Mesothelial cell of epicardium (in vitro differentiated cells): ENCODE measurements around the gene ANKRD44. TPM values are rescaled to one million over a fixed set of nuclear protein-coding genes. Genes with fewer than 3 reads are reported as not detected.

Experiments used
- DNase-seq, 2 experiments: peaks; one replicate each; pipeline ENCODE4 v3.0.0; 2021; ENCODE audit warnings: low spot score in 2 of 2; ENCODE audit not compliant: unreplicated experiment in 2 of 2
- H3K27ac Mint-ChIP-seq: 2 replicates; pipeline ENCODE4 v1.8.0; 2021; ENCODE audit warnings: mixed read lengths
- H3K27me3 Mint-ChIP-seq: 2 replicates; pipeline ENCODE4 v1.8.0; 2021; ENCODE audit warnings: low read depth, mixed read lengths
- H3K36me3 Mint-ChIP-seq: 2 replicates; pipeline ENCODE4 v1.8.0; 2021; ENCODE audit warnings: mixed read lengths
- H3K4me1 Mint-ChIP-seq: 2 replicates; pipeline ENCODE4 v1.8.0; 2021; ENCODE audit warnings: mixed read lengths
- H3K4me3 Mint-ChIP-seq: 2 replicates; pipeline ENCODE4 v1.8.0; 2021; ENCODE audit warnings: mild to moderate bottlenecking, moderate library complexity, mixed read lengths
- H3K9me3 Mint-ChIP-seq: 2 replicates; pipeline ENCODE4 v1.8.0; 2021; ENCODE audit warnings: mixed read lengths
- CTCF ChIP-seq: fragments of 200-600 bp; sonication (generic); IDR thresholded peaks from one replicate; pipeline ENCODE4 v1.5.0; 2021; ENCODE audit warnings: antibody characterized with exemption; ENCODE audit not compliant: unreplicated experiment
- total RNA-seq: library from RNA; stranded (reverse); gene quantifications from 3 replicates; pipeline ENCODE4 v1.2.1, GENCODE V29; 2021

Gene ANKRD44
- total RNA-seq, 1 donor from 2014 or later = 10.4 TPM

- Mint-ChIP-seq H3K36me3 (peaks cover 1% of the 10 kb centered on the region), H3K27me3 (no peaks in the 10 kb centered on the region), H3K4me3 (no peak overlapping the region), H3K4me1 (peaks cover 4% of the 10 kb centered on the region), H3K9me3 (peaks cover 9% of the 10 kb centered on the region), H3K27ac (no peak overlapping the region)
- TF ChIP-seq CTCF = no peak
- no peak for DNase-seq
Measured at GRCh38 chr2:197128126-197128525, 182.5 kb downstream of the ANKRD44 start.

- no peaks in the 10 kb centered on the region for H3K27me3 Mint-ChIP-seq
- TF ChIP-seq CTCF = no peak
- H3K36me3 Mint-ChIP-seq = peaks cover 1% of the 10 kb centered on the region
- H3K4me3 Mint-ChIP-seq = no peak overlapping the region
- peaks cover 2% of the 10 kb centered on the region for H3K4me1 Mint-ChIP-seq
- no peak for DNase-seq
- H3K9me3 Mint-ChIP-seq = peaks cover 9% of the 10 kb centered on the region
- no peak overlapping the region for H3K27ac Mint-ChIP-seq
Measured at GRCh38 chr2:197126630-197127352, 183.8 kb downstream of the ANKRD44 start.

- Mint-ChIP-seq H3K36me3 (peaks cover 1% of the 10 kb centered on the region), H3K27ac (no peak overlapping the region), H3K27me3 (no peaks in the 10 kb centered on the region), H3K4me1 (no peaks in the 10 kb centered on the region), H3K4me3 (no peak overlapping the region), H3K9me3 (peaks cover 9% of the 10 kb centered on the region)
- no peak for DNase-seq
- TF ChIP-seq CTCF = no peak
Measured at GRCh38 chr2:197124639-197125390, 185.8 kb downstream of the ANKRD44 start.

GRCh38 chr2:197122821-197123220 lies 187.8 kb downstream of the ANKRD44 start:
- DNase-seq = no peak
- Mint-ChIP-seq H3K27me3 (no peaks in the 10 kb centered on the region), H3K4me3 (no peak overlapping the region), H3K27ac (no peak overlapping the region), H3K36me3 (peaks cover 1% of the 10 kb centered on the region), H3K9me3 (peaks cover 3% of the 10 kb centered on the region), H3K4me1 (no peaks in the 10 kb centered on the region)
- TF ChIP-seq CTCF = no peak

- Mint-ChIP-seq H3K4me3 (no peak overlapping the region), H3K27ac (no peak overlapping the region), H3K9me3 (no peaks in the 10 kb centered on the region), H3K36me3 (no peaks in the 10 kb centered on the region), H3K4me1 (no peaks in the 10 kb centered on the region), H3K27me3 (no peaks in the 10 kb centered on the region)
- no peak for DNase-seq
- TF ChIP-seq CTCF = no peak
Measured at GRCh38 chr2:197121756-197122385, 188.7 kb downstream of the ANKRD44 start.
